Spleen (tissue), 7 donors: ENCODE measurements around the gene NCLN.

Experiments used
- POLR2AphosphoS5 ChIP-seq, 3 donors: sonication (generic); formaldehyde crosslinking; IDR thresholded peaks; one replicate each; pipeline ENCODE4 v1.5.1; 2017; ENCODE audit warnings: antibody characterized with exemption in 3 of 3
- TF ChIP-seq, protein P1 (sequence below), 11 experiments: fragments of 200-600 bp in 7 of 11; fragments of 450-650 bp in 4 of 11; sonication (generic) in 4 of 11; IDR thresholded peaks in 8 of 11; conservative IDR thresholded peaks in 3 of 11; 1 replicate in 7 of 11; 2 replicates in 4 of 11; pipeline versions ENCODE4 v1.4.0 to v1.8.0; 2016 to 2021; ENCODE audit warnings: antibody characterized with exemption in 11 of 11, inconsistent platforms in 4 of 11, mild to moderate bottlenecking in 1 of 11
- donor health status: DM: no; HTN: no; CAD: no; lungs with moderate emphysema.
- donor health status: DM: no; HTN: no; CAD: no.
- donor health status: DM: no; HTN: no; CAD: no.

DNA sequence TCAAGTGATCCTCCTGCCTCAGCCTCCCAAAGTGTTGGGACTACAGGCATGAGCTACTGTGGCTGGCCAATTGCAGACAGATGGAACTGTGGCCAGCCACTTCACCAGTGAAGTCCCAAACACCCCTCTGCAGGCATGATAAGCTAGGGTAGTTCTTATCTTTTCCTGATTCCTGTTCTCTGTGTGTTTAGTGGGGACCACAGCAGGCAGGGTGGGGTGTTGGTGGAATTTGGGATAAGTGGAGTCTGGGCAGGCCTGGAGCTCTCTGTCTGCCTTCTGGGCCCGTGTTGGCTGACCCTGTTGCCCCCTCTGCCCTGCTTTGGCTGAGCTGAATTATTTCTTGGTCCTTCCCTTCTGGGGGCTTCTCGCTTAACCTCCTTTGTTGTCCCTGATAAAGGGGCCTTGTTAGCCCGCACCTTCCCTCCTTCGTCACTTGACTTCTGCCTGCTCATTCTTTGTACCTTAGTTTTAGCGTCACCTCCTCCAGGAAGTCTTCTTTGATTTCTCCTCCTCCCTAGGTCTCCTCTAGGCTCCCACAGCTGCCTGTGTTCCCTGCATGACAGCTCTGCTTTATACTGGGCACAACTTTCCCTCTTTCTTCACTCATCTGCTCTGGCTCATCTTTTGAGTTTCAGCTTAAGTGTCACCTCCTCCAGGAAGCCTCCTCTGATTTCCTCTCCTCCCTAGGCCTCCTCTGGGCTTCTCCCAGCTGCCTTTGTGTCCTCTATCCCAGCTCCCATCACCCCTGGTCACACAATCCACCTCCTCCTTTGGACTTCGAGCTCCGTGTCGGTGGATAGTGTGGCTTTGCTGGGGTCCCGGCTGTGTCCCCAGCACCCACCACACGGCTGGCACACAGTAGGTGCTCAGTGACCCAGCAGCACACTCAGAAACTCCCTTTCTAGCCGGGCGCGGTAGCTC, 1.7 kb upstream of the NCLN start:
- TF ChIP-seq POLR2AphosphoS5 (IDR thresholded peaks at IDR 0.05) = peak in 2 of 3 donors; percentile 24 to 64
- TF ChIP-seq, protein P1, sequence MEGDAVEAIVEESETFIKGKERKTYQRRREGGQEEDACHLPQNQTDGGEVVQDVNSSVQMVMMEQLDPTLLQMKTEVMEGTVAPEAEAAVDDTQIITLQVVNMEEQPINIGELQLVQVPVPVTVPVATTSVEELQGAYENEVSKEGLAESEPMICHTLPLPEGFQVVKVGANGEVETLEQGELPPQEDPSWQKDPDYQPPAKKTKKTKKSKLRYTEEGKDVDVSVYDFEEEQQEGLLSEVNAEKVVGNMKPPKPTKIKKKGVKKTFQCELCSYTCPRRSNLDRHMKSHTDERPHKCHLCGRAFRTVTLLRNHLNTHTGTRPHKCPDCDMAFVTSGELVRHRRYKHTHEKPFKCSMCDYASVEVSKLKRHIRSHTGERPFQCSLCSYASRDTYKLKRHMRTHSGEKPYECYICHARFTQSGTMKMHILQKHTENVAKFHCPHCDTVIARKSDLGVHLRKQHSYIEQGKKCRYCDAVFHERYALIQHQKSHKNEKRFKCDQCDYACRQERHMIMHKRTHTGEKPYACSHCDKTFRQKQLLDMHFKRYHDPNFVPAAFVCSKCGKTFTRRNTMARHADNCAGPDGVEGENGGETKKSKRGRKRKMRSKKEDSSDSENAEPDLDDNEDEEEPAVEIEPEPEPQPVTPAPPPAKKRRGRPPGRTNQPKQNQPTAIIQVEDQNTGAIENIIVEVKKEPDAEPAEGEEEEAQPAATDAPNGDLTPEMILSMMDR (IDR thresholded peaks at IDR 0.05 in 8 of 11, conservative IDR thresholded peaks at IDR 0.05 in 3 of 11) = no peak
